AG08395 (cell line): ENCODE data around the gene KDM2B.
"Not testable (repeated sequence)": the region's sequence is repeated elsewhere in the genome, so short reads cannot be mapped to it uniquely, and the experiment has no call there.

Experiments
- DNase-seq: peaks from one replicate; pipeline ENCODE4 v3.0.0; 2012; ENCODE audit warnings: mixed read lengths, low spot score

The KDM2B gene

DNA sequence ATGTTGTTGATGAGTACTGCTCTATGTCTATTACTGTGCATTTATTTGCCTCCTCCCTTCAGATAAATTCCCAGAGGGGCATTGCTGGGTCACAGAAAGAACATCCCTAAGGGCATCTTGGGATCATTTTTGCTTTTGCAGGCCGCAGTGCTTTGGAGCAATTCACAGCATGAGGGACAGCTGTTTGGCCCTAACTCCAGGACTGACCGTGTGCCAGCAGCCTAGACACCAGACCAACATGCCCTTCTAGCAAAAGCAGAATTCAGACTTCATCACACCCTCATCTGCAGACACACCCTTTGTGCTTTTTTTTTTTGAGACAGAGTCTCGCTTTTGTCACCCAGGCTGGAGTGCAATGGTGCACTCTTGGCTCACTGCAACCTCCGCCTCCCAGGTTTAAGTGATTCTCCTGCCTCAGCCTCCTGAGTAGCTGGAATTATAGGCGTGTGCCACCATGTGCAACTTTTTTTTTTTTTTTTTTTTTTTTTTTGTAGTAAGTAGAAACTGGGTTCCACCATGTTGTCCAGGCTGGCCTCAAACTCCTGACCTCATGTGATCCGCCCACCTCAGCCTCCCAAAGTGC is 149.9 kb downstream of the KDM2B start:
- no peak for DNase-seq

DNA sequence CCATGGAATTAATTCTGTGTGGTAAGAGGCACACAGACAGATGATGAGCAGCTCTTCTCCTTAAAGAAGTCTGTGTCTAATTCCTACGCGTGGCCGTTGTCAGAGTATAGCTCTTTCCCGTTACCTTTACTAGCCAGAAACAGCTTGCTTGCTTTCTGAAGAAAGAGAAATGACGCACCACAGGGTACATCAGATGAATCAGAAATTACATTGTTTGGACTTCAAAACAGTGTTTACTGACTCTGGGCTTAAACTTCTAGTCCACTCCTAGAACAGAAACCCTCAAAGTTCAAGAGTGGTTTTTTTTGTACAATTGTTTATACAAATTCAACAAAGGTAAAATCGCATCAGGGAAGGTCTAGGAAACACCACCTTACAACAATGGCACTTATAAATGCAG is 151.9 kb downstream of the KDM2B start:
- DNase-seq: no peak

DNA sequence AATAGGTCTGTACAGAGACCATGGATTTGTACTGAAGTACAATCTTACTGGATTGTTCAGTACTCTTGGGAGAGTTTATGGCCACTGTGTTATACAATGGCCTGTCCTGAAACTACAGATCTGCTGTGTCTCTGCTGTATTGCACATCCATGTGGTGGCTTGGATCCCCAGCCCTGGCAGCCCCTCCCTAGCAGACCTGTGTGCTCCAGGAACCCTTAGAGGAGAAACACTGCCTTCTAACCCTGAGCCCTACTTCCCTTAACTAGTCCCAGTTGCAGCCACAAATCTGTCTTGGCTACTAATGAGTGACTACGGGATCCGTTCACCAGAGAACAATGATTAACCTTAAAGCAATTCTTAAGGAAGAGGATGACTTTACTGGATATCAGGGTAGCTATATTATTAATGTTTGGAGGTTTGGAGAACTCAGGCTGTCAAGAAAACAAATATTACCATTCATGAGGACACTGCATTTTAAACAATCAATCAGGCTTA is 153.2 kb downstream of the KDM2B start:
- no peak for DNase-seq

DNA sequence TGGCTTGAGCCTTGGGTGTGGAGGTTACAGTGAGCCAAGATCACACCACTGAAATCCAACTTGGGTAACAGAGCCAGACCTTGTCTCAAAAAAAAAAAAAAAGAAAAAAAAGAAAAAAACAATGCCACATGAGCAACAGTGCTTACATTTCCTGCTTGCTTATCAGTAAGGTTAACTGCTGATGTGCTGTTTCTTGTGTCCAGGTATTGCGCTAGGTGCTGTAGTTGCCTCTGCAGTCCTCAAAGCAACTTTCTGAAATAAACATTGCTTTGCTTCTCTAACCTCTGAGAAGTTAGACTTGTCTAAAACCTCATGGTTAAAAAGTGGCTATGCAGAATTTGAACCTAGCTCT is 156.2 kb downstream of the KDM2B start:
- DNase-seq: no peak

DNA sequence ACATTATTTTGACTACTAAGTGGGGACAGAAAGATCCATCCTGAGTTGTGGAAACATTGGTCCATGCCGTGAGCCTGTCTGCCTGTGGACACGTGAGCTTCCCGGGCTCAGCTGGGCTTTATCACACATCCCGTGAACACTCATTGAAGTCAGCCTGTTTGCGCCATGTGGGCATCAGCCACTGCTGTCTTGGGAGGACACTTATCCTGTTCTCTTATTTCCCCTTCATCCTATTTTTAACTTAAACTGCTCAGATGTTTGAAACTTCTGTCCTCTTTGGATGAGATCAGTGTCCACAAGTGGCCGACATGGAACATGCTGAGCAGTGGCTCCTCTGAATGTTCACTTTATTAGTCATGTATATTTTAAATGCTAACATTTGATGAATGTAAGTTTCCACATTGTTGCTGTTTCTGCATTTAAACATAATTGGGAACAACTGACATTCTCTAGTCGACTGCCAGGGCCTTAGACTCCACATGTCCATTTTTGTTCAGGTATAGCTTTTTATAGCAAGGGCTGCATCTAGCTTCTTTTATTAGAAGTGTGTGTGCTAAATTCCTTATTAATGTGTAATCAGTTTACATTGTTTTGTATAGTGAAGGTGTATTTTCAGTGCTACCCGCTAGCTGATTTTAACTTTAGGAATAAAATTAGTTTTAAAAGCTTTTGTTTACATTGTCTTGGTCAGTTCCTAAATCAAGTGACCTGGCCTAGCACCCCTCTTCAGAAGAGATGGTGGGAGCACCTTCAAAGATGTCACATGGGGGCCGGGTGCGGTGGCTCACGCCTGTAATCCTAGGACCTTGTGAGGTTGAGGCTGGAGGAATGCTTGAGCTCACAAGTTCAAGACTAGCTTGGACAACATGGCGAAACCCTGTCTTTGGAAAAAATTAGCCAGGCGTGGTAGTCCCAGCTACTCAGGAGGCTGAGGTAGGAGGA is 156.9 kb downstream of the KDM2B start:
- DNase-seq: no peak

DNA sequence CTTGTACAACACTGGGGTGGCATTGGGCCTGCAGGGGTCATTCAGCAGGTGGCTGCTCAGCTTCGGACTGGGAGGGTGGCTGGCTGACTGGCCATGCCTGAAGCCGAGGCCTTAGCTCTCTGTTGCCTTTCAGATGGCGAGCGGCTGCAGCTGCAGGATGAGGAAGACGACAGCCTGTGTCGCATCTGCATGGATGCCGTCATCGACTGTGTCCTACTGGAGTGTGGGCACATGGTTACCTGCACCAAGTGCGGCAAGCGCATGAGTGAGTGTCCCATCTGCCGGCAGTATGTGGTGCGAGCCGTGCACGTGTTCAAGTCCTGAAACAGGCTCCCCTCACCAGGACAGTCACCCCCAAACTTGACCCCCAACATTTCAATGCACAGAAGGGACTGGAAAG is 157.6 kb downstream of the KDM2B start:
- no peak for DNase-seq

DNA sequence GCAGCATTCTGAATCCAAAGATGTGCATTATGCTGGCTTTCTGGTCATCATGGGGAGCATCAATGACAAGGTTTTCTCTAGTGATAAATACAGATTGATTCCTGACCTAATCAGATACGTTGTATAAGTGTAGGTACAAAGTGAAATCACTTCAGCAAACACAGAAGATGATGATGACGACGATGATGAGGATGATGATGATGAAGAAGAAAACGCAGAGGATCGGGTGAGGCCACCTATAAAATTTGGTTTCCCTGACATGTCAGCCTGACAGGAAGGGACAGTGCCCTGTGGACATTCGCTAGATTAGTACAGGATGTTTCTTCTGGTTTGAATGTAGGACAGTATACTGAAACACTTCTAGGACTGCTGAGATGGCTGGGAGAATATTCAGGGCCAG is 160.7 kb downstream of the KDM2B start:
- DNase-seq: no peak

DNA sequence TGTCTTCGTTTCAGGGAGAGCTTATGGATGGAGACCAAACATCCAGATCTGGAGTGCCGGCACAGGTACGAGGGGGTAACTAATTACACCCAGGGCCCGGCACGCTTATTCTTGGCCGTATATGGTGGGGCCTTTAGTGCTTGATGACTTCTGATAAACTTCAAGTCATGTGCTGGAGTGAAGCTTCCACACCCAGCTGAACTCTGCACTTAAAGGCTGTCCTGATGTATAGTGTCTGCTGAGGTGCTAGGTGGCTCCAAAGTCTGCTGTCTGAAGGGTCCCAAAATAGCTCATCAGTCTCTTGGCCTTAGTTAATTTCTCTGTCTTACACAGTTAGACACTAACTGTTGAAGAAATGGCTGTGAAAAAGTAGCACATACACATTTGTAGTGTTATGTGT is 163.0 kb downstream of the KDM2B start:
- DNase-seq: no peak

DNA sequence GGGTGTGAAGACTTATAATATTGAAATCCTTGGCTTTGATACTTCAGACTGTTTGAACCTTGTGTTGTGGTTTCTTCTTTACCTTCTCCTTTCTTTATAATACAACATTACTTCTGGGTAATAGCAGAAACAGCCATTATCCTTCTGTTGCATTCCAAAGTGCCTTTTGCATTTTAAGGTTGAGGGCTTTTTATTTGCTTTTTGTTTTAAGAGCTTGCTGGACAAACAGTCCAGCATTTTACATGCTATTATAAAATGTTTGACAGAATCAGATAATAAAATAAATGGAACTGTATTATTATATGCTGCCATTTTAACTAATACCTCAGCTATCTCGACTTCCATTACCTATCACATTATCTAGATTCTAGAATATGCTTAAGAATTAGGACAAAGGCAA is 166.9 kb downstream of the KDM2B start:
- DNase-seq: no peak

DNA sequence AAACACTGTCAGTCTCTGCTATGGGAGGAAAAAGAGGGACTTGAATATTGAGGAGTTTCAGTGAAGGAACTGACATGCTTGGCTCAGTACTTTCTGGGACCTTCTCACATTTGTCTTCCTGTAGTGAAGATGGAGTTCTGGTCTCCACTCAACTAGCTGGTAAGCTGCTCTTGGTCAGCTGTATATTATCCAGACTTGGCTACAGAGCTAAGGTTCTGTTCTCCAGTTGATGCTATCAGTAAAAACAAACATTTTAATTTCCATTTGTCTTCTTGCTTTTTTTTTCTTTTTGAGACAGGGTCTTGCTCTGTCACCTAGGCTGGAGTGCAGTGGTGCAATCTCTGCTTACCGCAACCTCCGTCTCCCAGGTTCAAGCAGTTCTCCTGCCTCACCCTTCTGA is 175.6 kb downstream of the KDM2B start:
- no peak for DNase-seq

DNA sequence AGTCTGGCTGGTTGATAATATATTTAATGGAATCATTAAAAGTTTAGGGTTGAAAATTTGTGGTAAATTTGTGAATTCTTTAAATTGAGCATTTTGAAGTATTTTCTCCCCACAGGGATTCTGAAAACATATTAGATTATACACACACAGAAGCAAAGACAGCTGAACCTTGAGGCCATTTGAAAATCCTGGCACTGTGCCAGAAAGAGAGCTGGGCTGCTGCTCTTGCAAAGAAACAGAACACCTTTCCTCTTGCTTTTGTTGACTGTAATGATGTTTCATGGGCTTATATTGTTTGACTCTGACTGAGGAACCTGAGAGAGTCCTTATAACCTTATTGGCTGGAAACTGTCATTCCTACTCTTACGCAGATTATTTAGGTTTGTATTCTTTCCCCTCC is 176.1 kb downstream of the KDM2B start:
- no peak for DNase-seq

DNA sequence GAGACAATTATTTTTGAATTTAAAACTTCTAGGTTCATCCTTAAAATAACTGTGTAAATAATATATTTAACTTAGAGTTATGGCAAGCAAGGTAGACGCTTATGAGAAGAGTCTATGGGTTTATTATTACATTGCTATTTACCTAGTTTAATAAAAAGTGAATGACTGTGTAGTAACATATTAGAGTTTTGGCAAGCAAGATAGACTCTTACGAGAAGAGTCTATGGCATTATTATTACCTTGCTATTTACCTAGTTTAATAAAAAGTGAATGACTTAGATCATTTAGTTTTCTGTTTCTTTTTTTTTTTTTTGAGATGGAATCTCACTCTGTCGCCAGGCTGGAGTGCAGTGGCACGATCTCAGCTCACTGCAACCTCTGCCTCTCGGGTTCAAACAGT is 177.1 kb downstream of the KDM2B start:
- no peak for DNase-seq

DNA sequence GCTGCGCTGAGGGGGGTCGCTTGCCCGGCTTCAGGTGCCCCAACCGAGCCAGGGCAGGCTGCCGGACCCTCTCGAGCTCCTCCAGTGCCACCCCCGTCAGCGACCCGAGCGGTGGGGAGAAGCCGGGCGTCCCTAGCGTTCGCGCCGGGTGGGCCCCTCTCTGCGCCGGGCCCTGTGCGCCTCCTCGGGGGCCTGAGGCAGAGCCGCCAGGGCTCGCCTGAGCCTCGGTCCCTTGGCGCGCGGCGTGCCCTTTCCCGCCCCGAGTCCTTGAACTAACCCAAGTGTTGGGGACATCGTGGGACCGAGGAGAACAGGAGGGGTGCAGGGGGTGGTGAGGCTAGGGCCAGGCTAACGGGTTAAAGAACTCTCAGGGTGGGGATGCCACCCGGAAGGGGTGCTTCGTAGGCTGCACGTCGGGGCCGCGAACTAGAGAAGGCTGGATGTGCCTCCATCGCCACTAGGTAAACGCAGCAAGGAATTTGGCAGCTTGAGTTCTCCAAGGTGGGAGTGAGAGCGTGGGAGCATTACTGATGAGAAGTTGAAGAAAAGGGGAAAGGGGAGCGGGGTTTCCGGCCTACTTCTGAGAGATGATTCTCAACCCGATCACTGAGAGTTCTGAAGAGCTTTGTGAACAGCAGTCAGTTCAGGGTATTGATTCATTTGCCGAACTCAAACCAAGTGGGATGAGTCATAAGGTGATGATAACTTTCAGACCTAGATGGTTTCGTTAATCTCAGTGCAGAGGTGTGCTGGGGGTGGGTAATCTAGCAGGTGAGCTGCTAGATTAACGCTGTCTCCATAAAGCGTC is 180.3 kb downstream of the KDM2B start:
- peak; percentile 21 for DNase-seq

DNA sequence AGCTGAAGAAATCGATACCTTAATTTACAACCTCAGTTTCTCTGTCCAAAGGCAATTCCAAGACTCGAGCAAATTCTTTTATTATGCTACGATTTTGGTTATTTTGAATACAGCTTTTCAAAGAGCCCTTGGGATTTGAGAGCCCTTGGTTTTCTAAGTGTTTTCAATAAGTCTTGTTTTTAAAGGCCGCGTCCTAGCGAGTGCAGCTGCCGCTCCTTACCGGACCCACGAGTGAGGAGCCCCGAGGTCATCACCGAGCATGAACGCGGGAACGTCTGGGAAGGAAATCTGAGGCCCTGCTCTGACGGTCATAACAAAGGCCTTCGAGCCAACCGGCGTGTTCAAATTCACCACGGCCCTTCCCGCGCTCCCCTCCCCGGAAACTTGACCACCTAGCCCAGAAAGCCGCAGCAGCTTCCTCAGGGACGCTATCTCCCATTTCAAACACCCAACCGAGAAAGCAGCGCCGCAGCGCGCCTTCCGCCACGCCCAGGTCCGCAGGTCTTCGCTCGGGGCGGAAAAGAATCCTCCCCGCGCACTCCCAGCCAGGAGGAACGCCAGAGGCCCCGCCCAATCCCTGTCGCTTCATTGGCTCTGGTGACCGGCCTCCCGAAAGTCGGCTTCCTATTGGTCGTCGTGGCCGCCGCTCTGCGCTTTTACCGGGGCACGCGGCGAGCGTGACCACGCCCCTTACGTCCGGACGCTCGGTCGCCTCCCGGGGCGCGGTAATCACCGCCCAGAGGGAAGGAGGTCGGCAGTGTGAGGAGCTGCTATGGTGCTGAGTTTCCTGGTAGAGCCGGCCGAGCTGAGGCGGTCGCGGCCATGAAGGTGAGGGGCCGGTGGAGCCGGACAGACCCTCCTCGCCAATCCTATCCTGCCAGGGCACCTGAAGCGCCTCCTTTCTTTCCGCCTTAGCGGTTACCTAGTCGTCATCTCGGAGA is 181.2 kb downstream of the KDM2B start, which contains the start of gene RNF34:
TSS of gene RNF34 (plus strand) at position 728 of the 941 bp plus-strand sequence. CDS start at position 823, 95 bp downstream.
- peak; percentile 99 for DNase-seq

DNA sequence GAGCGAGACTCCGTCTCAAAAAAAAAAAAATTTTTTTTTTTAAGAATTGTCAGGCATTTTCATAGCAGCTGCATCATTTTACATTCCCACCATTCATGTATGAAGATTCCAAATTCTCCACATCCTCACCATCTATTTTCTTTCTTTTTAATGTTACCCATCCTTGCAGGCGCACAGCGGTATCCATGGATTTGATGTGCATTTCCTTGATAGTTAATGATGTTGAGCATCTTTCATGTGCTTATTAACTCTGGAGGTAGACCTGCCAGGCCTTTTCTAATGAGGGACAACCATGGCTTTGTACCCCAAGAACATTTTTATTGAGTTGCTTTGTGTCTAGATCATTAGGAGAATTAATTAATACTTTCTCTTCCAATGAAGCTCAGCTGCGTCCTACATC is 182.5 kb downstream of the KDM2B start:
- no peak for DNase-seq

DNA sequence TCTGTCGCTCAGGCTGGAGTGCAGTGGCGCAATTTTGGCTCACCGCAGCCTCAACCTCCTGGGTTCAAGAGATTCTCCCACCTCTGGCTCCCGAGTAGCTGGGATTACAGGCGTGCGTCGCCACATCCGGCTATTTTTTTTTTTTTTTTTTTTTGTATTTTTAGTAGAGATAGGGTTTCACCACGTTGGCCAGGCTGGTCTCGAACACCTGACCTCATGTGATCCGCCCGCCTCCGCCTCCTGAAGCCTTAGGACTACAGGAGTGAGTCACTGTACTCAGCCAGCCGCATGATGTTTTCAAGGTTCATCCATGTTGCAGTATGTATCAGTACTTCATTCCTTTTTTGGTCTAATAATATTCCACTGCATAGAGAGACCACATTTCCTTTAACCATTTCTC is 183.3 kb downstream of the KDM2B start:
- no peak for DNase-seq

DNA sequence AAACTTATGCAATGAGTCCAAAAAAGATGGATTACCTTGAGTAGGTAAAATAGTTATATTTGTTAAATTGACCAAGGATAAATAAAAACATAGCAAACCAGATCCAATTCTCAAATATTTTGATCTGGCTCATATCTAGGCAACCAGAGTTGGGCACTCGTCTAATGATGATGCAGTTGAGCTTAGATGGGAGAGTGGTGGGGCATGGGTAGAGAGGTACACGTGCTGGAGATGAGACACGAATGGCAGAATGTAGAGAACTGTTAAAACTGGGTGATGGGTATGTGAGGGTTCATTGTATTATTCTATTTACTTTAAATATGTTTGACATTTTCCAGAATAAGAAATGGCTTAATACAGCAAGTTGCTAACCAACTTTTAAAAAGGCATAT is 188.5 kb downstream of the KDM2B start:
- no peak for DNase-seq

DNA sequence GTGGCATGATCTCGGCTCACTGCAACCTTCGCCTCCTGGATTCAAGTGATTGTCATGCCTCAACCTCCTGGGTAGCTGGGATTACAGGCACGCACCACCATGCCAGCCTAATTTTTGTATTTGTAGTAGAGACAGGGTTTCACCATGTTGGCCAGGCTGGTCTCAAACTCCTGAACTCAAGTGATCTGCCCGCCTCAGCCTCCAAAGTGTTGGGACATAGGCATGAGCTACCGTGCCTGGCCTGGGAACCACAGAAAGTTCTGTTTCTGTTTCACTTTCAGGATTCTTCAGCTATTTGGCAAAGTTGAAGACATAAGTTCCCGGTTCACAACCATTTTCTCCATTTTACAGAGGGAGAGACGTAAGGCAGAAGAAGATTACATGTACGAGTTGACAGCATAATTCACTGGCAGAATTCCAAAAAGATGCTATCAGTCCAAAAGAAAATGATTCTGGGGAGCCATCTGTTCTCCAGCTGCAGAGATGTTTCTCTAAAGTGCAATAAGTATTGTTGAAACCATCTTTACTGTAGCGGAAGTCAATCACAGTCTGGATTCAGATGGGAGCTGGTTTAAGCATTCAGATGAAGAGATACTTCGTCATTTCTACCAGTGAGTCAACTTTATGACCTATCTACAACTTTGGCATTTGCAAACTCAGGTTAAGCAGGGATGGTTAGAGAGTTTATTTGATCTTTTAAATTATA is 189.1 kb downstream of the KDM2B start:
- peak; percentile 63 for DNase-seq

DNA sequence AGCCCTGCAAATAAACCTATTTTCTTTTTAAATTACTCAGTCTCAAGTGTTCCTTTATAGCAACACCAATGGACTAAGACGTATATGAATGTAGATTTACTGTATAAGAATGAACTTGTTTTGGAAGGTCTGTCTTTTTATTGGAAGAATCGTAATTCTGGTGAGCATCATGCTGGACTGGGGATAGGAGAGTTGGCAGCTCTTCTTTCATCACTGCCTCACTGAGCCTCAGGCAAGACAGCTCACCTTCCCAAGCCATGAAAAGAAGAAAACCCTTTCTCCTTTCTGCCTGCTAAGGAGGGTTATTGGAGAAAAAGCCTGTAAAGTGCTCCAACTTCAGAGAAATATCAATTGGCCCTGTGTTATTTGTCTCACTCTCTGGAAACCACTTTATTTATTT is 190.0 kb downstream of the KDM2B start:
- no peak for DNase-seq

DNA sequence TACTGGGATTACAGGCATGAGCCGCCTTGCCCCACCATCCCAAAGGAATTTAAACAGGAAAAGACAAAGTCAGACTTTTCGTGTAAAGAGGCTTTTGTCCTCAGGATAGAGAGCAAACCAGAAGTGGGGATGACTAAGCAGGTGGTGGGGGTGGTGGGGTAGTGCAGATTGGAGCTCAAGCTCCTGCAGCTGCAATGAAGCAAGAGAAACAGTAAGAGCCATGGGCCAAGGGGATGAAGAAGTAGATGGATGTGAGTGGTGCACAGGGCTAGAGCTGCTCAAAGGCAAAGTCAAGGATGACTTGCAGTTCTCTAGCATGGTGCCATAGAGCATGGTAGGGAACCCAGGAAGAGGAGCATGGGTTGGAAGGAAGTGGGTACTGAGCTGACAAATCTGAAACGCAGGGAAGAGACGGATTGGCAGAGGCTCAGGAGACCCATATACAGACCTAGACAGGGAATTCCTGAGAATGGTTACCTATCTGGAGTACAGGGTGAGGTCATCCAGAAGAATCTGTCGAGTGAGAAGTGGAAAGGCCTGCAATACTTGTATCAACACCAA is 192.3 kb downstream of the KDM2B start:
- peak; percentile 79 for DNase-seq

DNA sequence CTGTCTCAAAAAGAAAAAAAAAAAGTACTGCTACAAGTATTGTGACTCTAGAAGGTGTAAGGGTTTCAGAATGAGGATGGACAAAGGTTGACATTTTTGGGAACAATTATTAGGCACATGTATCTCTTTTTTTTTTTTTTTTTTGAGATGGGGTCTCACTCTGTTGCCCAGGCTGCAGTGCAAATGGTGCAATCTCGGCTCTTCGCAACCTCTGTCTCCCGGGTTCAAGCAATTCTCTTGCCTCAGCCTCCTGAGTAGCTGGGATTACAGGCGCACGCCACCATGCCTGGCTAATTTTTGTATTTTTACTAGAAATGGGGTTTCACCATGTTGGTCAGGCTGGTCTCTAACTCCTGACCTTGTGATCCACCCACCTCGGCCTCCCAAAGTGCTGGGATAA is 195.9 kb downstream of the KDM2B start:
- not testable (repeated sequence) for DNase-seq
